K562 (cell line): ENCODE measurements around the gene MMP24OS. TPM values are rescaled to one million over a fixed set of nuclear protein-coding genes. Genes with fewer than 3 reads are reported as not detected.
A peak's percentile ranks its signal among the peaks of the same experiment; 100 is the strongest.

Experiments
- ARID4B ChIP-seq: sonication (generic); formaldehyde crosslinking; IDR thresholded peaks from 2 replicates; pipeline ENCODE4 v1.8.0; 2022; ENCODE audit warnings: mild to moderate bottlenecking, missing genetic modification reagents
- CBFA2T2 ChIP-seq: fragments of 450-650 bp; conservative IDR thresholded peaks from 2 replicates; pipeline ENCODE4 v1.6.1; 2017; ENCODE audit warnings: mild to moderate bottlenecking
- FOXO4 ChIP-seq: fragments of 450-650 bp; formaldehyde crosslinking; IDR thresholded peaks from 2 replicates; pipeline ENCODE4 v1.4.0; 2020; ENCODE audit warnings: mild to moderate bottlenecking, moderate library complexity
- FOXP1 ChIP-seq: sonication (generic); formaldehyde crosslinking; IDR thresholded peaks from 2 replicates; pipeline ENCODE4 v1.8.0; 2022; ENCODE audit warnings: mild to moderate bottlenecking, missing genetic modification reagents
- GATAD2B ChIP-seq: fragments of 450-650 bp; IDR thresholded peaks from 2 replicates; pipeline ENCODE4 v1.6.1; 2017; ENCODE audit warnings: mild to moderate bottlenecking, borderline replicate concordance
- GTF2E2 ChIP-seq: fragments of 200-800 bp; sonication (Bioruptor generic); IDR thresholded peaks from 2 replicates; pipeline ENCODE4 v1.6.1; 2016; ENCODE audit warnings: missing genetic modification characterization, missing compliant biosample characterization
- HMGN3 ChIP-seq: IDR thresholded peaks from 2 replicates; pipeline ENCODE4 v1.6.1; 2011; ENCODE audit warnings: borderline replicate concordance, low read depth, mild to moderate bottlenecking, mixed read lengths, low read length; ENCODE audit not compliant: insufficient read length; ENCODE audit errors: extremely low read depth
- MYNN ChIP-seq, 2 experiments: sonication (generic); formaldehyde crosslinking in 1 of 2; IDR thresholded peaks; 2 replicates each; pipeline versions ENCODE4 v1.5.0 to v1.6.1; 2016 to 2020; ENCODE audit warnings: antibody characterized with exemption in 1 of 2, missing genetic modification reagents in 1 of 2
- NCOA4 ChIP-seq: fragments of 450-650 bp; IDR thresholded peaks from 2 replicates; pipeline ENCODE4 v1.6.1; 2018; ENCODE audit warnings: mild to moderate bottlenecking; ENCODE audit not compliant: partially characterized antibody
- NONO ChIP-seq, 2 experiments: fragments of 200-400 bp in 1 of 2; fragments of 450-650 bp in 1 of 2; formaldehyde crosslinking in 1 of 2; IDR thresholded peaks; 2 replicates each; pipeline ENCODE4 v1.6.1; 2017; ENCODE audit warnings: low read depth in 2 of 2, mild to moderate bottlenecking in 2 of 2, moderate library complexity in 2 of 2, low read length in 1 of 2
- RFX5 ChIP-seq: IDR thresholded peaks from 2 replicates; pipeline ENCODE4 v1.6.1; 2011; ENCODE audit warnings: low read depth, mild to moderate bottlenecking, improper control_type of control experiment, low read length
- SMC3 ChIP-seq: conservative IDR thresholded peaks from 2 replicates; pipeline ENCODE4 v1.6.1; 2011; ENCODE audit warnings: low read depth, low read length, improper control_type of control experiment; ENCODE audit not compliant: insufficient read depth
- SNIP1 ChIP-seq: fragments of 450-650 bp; IDR thresholded peaks from 2 replicates; pipeline ENCODE4 v1.7.1; 2017; ENCODE audit warnings: low read depth, mild to moderate bottlenecking
- SRSF1 ChIP-seq: fragments of 200-400 bp; formaldehyde crosslinking; IDR thresholded peaks from 2 replicates; pipeline ENCODE4 v1.6.1; 2017; ENCODE audit warnings: mild to moderate bottlenecking, low read depth, low read length, moderate library complexity
- STAT5B ChIP-seq: fragments of 250-450 bp; sonication (Bioruptor Pico); IDR thresholded peaks from 2 replicates; pipeline ENCODE4 v1.8.0; 2021; ENCODE audit warnings: mild to moderate bottlenecking, inconsistent platforms
- ZBTB8A ChIP-seq: fragments of 450-650 bp; IDR thresholded peaks from 2 replicates; pipeline ENCODE4 v1.6.1; 2018; ENCODE audit warnings: mild to moderate bottlenecking, moderate library complexity; ENCODE audit not compliant: partially characterized antibody
- ZFP1 ChIP-seq: fragments of 450-650 bp; formaldehyde crosslinking; IDR thresholded peaks from 2 replicates; pipeline ENCODE4 v1.4.0; 2020; ENCODE audit warnings: mild to moderate bottlenecking, mixed read lengths
- ZKSCAN8 ChIP-seq: fragments of 200-800 bp; sonication (Bioruptor generic); IDR thresholded peaks from 2 replicates; pipeline ENCODE4 v1.6.1; 2016; ENCODE audit warnings: missing genetic modification characterization, missing compliant biosample characterization
- polyA plus RNA-seq, 8 experiments: library from polyadenylated mRNA; depleted of rRNA in 4 of 8; stranded (reverse) in 5 of 8; unstranded in 3 of 8; fragments of >200 nt; fragmentation: Nextera tagmentation in 2 of 8; fragmentation: Illumina TruSeq in 1 of 8; extraction: Ambion mirVana in 2 of 8; extraction: Trizol in 1 of 8; gene quantifications; 2 replicates each; pipeline versions ENCODE4 v1.2.1 to v1.2.3, GENCODE V29; 2011 to 2014; ENCODE audit warnings: inconsistent platforms in 1 of 8, missing spikeins in 1 of 8
- total RNA-seq, 7 experiments: library from RNA; depleted of rRNA in 6 of 7; stranded (reverse); fragments of >200 nt in 6 of 7; fragmentation: Illumina TruSeq in 2 of 7; extraction: Trizol in 2 of 7; gene quantifications; 2 replicates each; pipeline versions ENCODE4 v1.2.1 to v1.2.3, GENCODE V29; 2011 to 2021; ENCODE audit warnings: low replicate concordance in 1 of 7
- TF ChIP-seq, protein P1 (sequence below): fragments of 150-350 bp; conservative IDR thresholded peaks from 2 replicates; pipeline ENCODE4 v1.6.1; 2014; ENCODE audit warnings: low read length

Gene MMP24OS
- total and polyA plus RNA-seq, 9 of the 15 experiments (the other 6 are each of a cell fraction or from before 2014, with no cell fraction given) = 0.92 to 41.5 (median 11.4) TPM

GRCh38 chr20:35277531-35278395, at the start of gene MMP24OS (continued):
- no peak for TF ChIP-seq MYNN (IDR thresholded peaks at IDR 0.05)
- no peak for TF ChIP-seq MYNN (CRISPR knock-in tag; IDR thresholded peaks at IDR 0.05)
- no peak for TF ChIP-seq ZKSCAN8 (CRISPR knock-in tag)
- no peak for TF ChIP-seq ZBTB8A
- no peak for TF ChIP-seq CBFA2T2
- no peak; a peak in 1 of 4 replicates for TF ChIP-seq NONO (IDR thresholded peaks at IDR 0.05; ENCODE audit: low read depth in 2 of 2, low read length in 1 of 2)
- TF ChIP-seq STAT5B = no peak
- no peak for TF ChIP-seq FOXO4 (CRISPR knock-in tag)
- no peak for TF ChIP-seq SMC3
- peak; percentile 66; the same call in 1 of the 2 replicates for TF ChIP-seq ARID4B
- TF ChIP-seq, protein P1, sequence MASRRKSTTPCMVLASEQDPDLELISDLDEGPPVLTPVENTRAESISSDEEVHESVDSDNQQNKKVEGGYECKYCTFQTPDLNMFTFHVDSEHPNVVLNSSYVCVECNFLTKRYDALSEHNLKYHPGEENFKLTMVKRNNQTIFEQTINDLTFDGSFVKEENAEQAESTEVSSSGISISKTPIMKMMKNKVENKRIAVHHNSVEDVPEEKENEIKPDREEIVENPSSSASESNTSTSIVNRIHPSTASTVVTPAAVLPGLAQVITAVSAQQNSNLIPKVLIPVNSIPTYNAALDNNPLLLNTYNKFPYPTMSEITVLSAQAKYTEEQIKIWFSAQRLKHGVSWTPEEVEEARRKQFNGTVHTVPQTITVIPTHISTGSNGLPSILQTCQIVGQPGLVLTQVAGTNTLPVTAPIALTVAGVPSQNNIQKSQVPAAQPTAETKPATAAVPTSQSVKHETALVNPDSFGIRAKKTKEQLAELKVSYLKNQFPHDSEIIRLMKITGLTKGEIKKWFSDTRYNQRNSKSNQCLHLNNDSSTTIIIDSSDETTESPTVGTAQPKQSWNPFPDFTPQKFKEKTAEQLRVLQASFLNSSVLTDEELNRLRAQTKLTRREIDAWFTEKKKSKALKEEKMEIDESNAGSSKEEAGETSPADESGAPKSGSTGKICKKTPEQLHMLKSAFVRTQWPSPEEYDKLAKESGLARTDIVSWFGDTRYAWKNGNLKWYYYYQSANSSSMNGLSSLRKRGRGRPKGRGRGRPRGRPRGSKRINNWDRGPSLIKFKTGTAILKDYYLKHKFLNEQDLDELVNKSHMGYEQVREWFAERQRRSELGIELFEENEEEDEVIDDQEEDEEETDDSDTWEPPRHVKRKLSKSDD = no peak
- peak; percentile 66 for TF ChIP-seq HMGN3
- TF ChIP-seq ZFP1 (CRISPR knock-in tag) = no peak
- TF ChIP-seq SNIP1 = no peak
- TF ChIP-seq FOXP1 (CRISPR knock-in tag) = 0 out of 2 replicates have a peak, but pooled peaks have one; percentile 50
- TF ChIP-seq GTF2E2 = no peak
- no peak for TF ChIP-seq SRSF1
- no peak for TF ChIP-seq GATAD2B
- TF ChIP-seq NCOA4 = no peak
- no peak for TF ChIP-seq RFX5
